Suppressor macrophage (primary cell): ENCODE measurements around the gene OR3A2.
A peak's percentile ranks its signal among the peaks of the same experiment; 100 is the strongest.
"Not testable (repeated sequence)": the region's sequence is repeated elsewhere in the genome, so short reads cannot be mapped to it uniquely, and the experiment has no call there.

Source experiments
- DNase-seq, 4 experiments: peaks; one replicate each; pipeline ENCODE4 v3.0.0-alpha.2; 2020 to 2022

The OR3A2 gene

DNA sequence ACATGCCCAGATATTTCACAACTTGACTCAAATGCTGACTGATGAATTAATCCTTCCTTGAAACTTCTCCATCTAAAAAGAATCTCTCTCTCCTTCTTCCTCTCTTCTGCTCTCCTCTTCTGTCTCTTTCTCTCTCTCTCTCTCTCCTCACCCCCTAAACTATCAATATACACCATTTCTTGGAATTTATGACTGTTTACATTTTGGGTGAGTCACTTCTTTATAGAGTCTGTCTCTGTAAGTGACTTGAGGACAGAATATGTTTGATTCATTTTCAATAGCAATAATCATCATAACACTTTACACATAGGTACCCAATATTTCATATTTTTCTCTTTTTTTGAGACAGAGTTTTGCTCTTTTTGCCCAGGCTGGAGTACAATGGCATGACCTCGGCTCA lies 103.2 kb downstream of the OR3A2 start:
- no peak for DNase-seq

DNA sequence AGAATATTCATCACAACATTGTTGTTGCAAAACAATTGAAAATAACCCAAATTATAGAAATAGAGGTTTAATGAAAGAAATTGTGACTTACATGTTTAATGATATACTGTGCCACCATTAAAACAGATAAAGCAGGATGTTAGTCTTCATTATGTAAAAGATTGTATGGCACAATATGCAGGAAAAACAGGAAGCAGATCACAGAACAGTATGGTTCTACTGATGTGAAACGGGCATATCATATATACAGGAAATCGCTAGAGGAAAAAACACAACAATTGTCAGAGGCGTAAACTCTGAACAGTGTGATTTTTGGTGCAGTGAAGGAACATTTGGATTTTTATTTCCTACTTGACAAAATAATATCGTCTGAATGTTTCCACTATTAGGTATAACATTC lies 110.0 kb downstream of the OR3A2 start:
- peak in 2 of 4 experiments; percentile 35 to 42 for DNase-seq

DNA sequence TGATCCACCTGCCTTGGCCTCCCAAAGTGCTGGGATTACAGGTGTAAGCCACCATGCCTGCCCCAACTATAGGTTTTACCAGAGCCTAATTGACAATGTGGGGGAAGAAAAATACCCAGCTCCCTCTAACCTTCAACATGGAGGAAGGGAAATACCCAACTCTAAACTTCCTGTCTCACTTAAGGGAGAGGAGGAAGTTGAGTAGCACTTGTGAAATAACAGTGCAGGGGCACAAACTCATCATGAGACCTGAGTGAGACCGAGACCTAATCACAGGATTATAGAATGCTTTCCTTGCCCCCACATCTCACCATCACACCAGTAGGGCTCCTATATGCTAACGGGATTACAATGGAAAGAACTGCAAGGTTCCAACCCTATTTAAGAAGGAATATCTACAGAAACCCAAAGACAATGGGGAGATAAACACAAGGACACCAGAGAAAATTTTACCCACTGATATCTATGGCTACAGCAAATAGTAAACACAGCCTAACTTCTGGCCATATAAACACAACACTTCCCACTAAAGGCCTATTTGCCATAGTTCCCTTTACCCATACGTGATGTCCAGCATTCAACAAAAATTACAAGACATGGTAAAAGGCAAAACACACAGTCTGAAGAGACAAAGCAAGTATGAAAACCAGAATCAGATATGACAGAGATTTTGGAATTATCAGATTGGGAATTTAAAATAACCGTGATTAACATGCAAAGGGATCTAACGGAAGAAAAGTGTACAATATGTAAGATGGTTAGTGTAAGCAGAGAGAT lies 114.8 kb downstream of the OR3A2 start:
- DNase-seq, result peak; percentile 44 to 83 (median 70)

DNA sequence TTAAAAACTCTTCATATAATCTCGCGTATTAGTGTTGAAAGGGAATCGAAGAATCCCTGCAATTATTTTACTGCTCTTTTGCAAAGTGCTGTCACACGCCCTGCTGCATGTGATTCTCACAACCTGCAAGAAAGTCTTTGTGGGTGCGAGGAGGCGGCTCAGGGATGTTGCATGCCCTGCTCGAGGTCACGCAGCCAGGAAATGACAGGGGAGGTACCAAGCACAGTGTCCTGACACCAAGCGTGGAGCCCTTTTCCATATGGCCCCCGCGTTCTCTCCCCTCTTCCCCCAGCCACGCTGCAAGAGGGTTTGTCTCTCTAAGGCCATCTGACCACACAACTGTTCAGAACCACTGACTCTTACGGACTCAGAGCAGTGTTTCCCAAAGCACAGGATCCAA lies 125.5 kb downstream of the OR3A2 start:
- peak in 2 of 4 experiments; percentile 12 to 18 for DNase-seq

DNA sequence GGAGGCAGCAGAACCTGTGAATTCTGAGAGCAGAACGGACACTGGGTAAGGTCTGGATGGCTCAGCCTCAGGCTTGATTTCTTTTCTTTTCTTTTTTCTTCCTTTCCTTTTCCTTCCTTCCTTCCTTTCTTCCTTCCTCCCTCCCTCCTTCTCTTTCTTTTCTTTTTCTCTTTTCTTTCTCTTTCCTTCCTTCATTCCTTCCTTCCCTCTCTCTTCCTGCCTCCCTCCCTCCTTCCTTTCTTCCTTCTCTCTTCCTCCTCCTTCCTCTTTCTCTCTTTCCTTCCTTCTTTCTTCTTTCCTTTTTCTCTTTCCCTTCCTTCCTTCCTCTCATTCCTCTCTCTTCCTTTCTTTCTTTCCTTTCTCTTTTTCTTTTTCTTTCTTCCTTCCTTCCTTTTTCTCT lies 125.9 kb downstream of the OR3A2 start:
- no peak for DNase-seq

DNA sequence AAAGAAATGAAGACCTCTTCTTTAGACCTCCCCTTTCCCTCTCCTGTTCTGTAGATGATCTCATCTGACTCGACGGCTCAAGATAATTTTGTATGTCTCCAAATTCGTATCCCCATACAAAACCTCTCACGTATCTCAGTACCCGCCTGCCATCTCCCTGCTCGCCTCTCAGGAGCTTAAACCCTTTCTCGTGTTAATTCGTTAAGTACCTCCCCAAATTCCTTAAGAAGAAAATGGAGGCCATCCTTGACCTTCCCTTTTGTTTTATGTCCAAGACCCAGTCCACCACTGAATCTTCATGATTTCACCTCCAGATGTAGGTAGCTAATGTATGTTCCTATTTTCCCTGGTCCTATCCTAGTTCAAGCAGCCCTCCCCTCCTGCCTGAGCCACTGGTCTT lies 129.5 kb downstream of the OR3A2 start:
- no peak for DNase-seq

DNA sequence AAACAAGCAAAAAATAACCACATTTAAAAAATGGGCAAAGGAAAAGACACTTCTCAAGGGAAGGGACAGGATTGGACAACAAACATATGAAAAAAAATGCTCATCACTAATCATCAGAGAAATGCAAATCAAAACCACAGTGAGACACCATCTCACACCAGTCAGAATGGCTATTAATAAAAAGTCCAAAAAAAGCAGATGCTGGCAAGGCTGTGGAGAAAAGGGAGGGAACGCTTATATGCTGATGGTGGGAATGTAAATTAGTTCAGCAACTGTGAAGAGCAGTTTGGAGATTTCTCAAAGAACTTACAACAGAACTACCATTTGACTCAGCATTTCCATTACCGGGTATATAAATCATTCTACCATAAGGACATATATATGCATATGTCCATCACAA lies 137.1 kb downstream of the OR3A2 start:
- DNase-seq, result not testable (repeated sequence)

DNA sequence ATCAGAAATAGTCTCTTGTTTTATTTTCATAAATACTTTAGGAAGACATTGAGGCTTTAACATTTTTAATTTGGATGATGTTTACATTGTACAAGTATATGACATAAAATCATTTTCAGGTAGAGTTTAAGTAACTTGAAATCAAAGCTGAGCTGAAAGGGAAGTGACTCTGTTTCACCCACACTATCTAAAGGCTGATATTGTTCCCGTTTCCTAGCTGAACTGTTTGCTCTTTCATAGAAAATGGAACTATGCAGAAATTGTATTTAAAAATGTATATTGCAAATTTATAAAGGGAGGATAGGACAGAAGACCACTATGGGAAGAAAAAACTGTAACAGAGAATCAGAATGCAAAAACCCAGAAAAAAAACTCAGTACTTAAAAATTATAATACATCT lies 141.3 kb downstream of the OR3A2 start:
- peak; percentile 12 to 66 (median 44) for DNase-seq

DNA sequence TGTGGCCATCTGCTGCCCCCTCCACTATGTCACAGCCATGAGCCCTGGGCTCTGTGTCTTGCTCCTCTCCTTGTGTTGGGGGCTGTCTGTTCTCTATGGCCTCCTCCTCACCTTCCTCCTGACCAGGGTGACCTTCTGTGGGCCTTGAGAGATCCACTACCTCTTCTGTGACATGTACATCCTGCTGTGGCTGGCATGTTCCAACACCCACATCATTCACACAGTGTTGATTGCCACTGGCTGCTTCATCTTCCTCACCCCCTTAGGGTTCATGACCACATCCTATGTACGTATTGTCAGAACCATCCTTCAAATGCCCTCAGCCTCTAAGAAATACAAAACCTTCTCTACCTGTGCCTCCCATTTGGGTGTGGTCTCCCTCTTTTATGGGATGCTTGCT lies 145.1 kb downstream of the OR3A2 start:
- DNase-seq, result not testable (repeated sequence)

DNA sequence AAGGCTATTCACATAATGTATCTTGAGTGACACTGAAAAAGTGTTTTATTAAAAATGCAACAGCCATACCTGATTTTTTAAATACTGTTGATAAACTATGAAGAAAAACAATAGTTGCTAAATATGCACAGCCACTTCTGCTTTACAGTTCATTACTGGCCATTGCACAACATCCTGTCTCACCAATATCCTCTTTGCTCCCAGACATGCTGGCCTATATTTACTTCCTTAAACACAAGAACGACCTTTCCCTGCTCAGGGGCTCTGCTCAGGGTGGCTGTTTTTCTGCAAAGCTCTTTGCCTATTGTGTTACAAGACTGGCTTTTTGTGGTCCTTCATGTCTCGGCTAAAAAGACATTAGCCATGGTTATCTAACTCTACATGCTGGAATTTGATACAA lies 147.4 kb downstream of the OR3A2 start:
- peak; percentile 56 to 79 (median 68) for DNase-seq

DNA sequence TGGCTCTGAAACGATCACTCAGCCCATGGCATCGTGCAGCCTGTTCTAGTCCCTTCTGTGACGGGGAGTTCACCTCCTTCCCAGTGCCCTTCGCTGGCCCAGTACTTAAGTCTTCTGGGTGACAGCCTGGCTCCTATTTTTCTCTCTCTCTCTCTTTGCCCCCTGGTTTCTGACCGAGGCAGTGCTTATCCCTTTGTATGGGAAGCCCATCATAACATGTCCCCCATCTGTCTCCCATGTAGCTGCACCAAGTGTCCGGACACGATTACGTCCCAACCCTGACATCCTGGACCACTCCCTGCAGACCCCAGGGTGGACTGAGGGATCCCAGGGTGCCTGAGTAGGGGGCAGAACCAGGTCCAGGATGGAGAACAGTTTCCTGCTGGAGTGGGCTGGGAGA lies 153.8 kb downstream of the OR3A2 start:
- not testable (repeated sequence) for DNase-seq
